Spleen (tissue), 7 donors: ENCODE measurements around the gene ATP5F1E.

Experiments
- CTCF ChIP-seq, 11 experiments: fragments of 200-600 bp in 7 of 11; fragments of 450-650 bp in 4 of 11; sonication (generic) in 4 of 11; IDR thresholded peaks in 8 of 11; conservative IDR thresholded peaks in 3 of 11; 1 replicate in 7 of 11; 2 replicates in 4 of 11; pipeline versions ENCODE4 v1.4.0 to v1.8.0; 2016 to 2021; ENCODE audit warnings: antibody characterized with exemption in 11 of 11, inconsistent platforms in 4 of 11, mild to moderate bottlenecking in 1 of 11
- POLR2A ChIP-seq, 3 donors: fragments of 450-650 bp; IDR thresholded peaks; one replicate each; pipeline ENCODE4 v1.5.1; 2017; ENCODE audit warnings: antibody characterized with exemption in 3 of 3, mild to moderate bottlenecking in 1 of 3
- donor health status: DM: no; HTN: no; CAD: no; lungs with moderate emphysema.
- donor health status: DM: no; HTN: no; CAD: no.
- donor health status: DM: no; HTN: no; CAD: no.

- TF ChIP-seq CTCF (IDR thresholded peaks at IDR 0.05 in 8 of 11, conservative IDR thresholded peaks at IDR 0.05 in 3 of 11) = no peak
- no peak for TF ChIP-seq POLR2A (IDR thresholded peaks at IDR 0.05)
Measured at GRCh38 chr20:59078231-59078630, 46.1 kb upstream of the ATP5F1E start.
